Neural crest cell (in vitro differentiated cells): ENCODE data around the gene LRRC75B. TPM values are rescaled to one million over a fixed set of nuclear protein-coding genes. Genes with fewer than 3 reads are reported as not detected.

Experiments
- DNase-seq: peaks from one replicate; pipeline ENCODE4 v3.0.0; 2021; ENCODE audit warnings: low read depth, mixed read lengths, low spot score
- H3K27ac Mint-ChIP-seq: one replicate; pipeline ENCODE4 v1.8.0; 2021; ENCODE audit warnings: mild to moderate bottlenecking, mixed read lengths; ENCODE audit not compliant: unreplicated experiment
- H3K27me3 Mint-ChIP-seq: 2 replicates; pipeline ENCODE4 v1.8.0; 2021; ENCODE audit warnings: low read depth, mild to moderate bottlenecking, mixed read lengths
- H3K36me3 Mint-ChIP-seq: 2 replicates; pipeline ENCODE4 v1.8.0; 2021; ENCODE audit warnings: low read depth, mild to moderate bottlenecking, mixed read lengths
- H3K4me1 Mint-ChIP-seq: 2 replicates; pipeline ENCODE4 v1.8.0; 2021; ENCODE audit warnings: mixed read lengths
- H3K4me3 Mint-ChIP-seq: one replicate; pipeline ENCODE4 v1.8.0; 2021; ENCODE audit warnings: mild to moderate bottlenecking, mixed read lengths
- H3K9me3 Mint-ChIP-seq: 2 replicates; pipeline ENCODE4 v1.8.0; 2021; ENCODE audit warnings: mixed read lengths
- total RNA-seq: library from RNA; stranded (reverse); gene quantifications from 2 replicates; pipeline ENCODE4 v1.2.1, GENCODE V29; 2021
- TF ChIP-seq, protein P1 (sequence below): fragments of 200-600 bp; sonication (generic); conservative IDR thresholded peaks from 2 replicates; pipeline ENCODE4 v1.5.0; 2021; ENCODE audit warnings: antibody characterized with exemption, mild to moderate bottlenecking

LRRC75B gene
- total RNA-seq, 1 donor from 2014 or later: 16.7 TPM

- DNase-seq: no peak
- Mint-ChIP-seq H3K27ac (no peak overlapping the region), H3K9me3 (no peaks in the 10 kb centered on the region), H3K4me3 (peak overlapping the region; percentile 73), H3K36me3 (no peaks in the 10 kb centered on the region), H3K27me3 (no peaks in the 10 kb centered on the region), H3K4me1 (peaks cover 11% of the 10 kb centered on the region)
- TF ChIP-seq, protein P1, sequence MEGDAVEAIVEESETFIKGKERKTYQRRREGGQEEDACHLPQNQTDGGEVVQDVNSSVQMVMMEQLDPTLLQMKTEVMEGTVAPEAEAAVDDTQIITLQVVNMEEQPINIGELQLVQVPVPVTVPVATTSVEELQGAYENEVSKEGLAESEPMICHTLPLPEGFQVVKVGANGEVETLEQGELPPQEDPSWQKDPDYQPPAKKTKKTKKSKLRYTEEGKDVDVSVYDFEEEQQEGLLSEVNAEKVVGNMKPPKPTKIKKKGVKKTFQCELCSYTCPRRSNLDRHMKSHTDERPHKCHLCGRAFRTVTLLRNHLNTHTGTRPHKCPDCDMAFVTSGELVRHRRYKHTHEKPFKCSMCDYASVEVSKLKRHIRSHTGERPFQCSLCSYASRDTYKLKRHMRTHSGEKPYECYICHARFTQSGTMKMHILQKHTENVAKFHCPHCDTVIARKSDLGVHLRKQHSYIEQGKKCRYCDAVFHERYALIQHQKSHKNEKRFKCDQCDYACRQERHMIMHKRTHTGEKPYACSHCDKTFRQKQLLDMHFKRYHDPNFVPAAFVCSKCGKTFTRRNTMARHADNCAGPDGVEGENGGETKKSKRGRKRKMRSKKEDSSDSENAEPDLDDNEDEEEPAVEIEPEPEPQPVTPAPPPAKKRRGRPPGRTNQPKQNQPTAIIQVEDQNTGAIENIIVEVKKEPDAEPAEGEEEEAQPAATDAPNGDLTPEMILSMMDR: no peak
Observed at GRCh38 chr22:24591286-24591830, 1.5 kb downstream of the LRRC75B start.

DNA sequence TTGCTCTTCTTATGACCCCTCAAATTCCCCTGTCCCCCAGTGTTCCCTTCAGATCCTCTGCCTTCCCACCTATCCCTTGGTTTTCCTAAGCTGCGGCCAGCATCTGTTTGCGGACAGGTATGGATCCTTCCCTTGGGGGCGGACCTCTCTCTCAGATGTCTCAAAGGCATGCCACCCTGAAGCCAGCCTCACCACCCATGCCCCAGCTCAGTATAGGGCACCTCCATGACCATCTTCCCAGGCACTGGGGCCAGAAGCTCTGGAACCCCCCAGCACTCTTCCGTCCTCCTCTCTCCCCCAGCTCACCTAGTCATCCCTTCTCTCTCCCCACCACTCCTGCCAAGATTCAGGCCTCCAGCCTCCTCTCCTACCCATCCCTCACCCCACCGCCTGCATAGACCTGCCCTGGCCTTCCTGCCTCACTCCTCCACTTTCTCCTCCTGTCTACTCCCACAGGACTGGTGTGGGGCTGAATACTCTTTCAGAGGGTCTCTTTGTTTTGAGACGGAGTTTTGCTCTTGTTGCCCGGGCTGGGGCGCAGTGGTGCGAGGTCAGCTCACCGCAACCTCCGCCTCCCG is 2.2 kb downstream of the LRRC75B start:
- no peak for DNase-seq
- Mint-ChIP-seq H3K4me3 (peak overlapping the region; percentile 73), H3K27ac (peak overlapping the region; percentile 72), H3K36me3 (no peaks in the 10 kb centered on the region), H3K9me3 (no peaks in the 10 kb centered on the region), H3K4me1 (peaks cover 11% of the 10 kb centered on the region), H3K27me3 (no peaks in the 10 kb centered on the region)
- TF ChIP-seq, protein P1: no peak

- Mint-ChIP-seq H3K27me3 (no peaks in the 10 kb centered on the region), H3K4me3 (no peak overlapping the region), H3K27ac (no peak overlapping the region), H3K36me3 (no peaks in the 10 kb centered on the region), H3K4me1 (peaks cover 11% of the 10 kb centered on the region), H3K9me3 (no peaks in the 10 kb centered on the region)
- TF ChIP-seq, protein P1: no peak
- DNase-seq: no peak
Observed at GRCh38 chr22:24589518-24590030, 3.3 kb downstream of the LRRC75B start.

DNA sequence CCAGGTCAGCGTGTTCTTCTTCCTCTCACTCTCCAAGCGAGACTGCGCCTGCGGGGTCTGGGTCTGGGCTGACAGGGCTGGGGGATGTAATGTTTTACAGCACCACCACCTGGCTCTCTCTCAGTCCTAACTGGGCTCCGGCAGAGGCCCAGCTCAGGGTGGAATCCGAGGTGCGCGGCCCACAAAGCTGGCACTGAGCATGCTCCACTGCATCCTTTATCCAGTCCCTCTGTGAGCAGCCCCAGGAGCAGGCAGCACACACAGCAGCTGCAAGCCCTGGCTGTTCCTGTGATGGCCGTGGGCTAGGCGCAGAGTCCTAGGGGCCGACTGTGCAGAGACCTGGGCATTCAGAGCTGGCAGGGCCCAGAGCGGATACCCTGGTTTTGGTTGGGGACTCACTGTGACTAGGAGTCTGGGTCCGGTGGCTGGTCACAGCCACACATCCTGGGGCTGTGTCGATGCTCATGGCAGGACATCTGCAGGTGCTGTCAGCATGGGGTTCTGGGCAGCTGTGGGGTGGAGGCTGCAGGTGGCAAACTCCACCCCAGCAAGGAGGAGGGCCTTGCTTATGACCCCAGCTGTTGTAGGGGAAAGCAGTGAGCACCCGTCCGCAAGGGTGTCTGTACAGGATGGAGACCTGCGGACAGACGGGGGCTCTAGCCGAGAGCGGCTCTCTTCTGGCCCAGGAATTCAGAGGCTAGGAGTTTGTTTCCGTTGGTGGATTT is 4.0 kb downstream of the LRRC75B start:
- H3K27me3 Mint-ChIP-seq: no peaks in the 10 kb centered on the region
- H3K4me3 Mint-ChIP-seq: no peak overlapping the region
- no peaks in the 10 kb centered on the region for H3K9me3 Mint-ChIP-seq
- DNase-seq: no peak
- H3K36me3 Mint-ChIP-seq: no peaks in the 10 kb centered on the region
- H3K27ac Mint-ChIP-seq: no peak overlapping the region
- H3K4me1 Mint-ChIP-seq: peaks cover 11% of the 10 kb centered on the region
- TF ChIP-seq, protein P1: no peak

- Mint-ChIP-seq H3K27ac (no peak overlapping the region), H3K4me1 (peaks cover 9% of the 10 kb centered on the region), H3K36me3 (no peaks in the 10 kb centered on the region), H3K27me3 (no peaks in the 10 kb centered on the region), H3K9me3 (no peaks in the 10 kb centered on the region), H3K4me3 (no peak overlapping the region)
- no peak for DNase-seq
- TF ChIP-seq, protein P1: no peak
Observed at GRCh38 chr22:24588381-24588756, 4.5 kb downstream of the LRRC75B start.
